ENCODE data around the gene KRTAP19-3. TPM values are rescaled to one million over a fixed set of nuclear protein-coding genes. Genes with fewer than 3 reads are reported as not detected.

The KRTAP19-3 gene
- total and polyA plus RNA-seq, 2 experiments from 2014 or later, result not detected

GRCh38 chr21:30497065-30497464 lies 5.3 kb upstream of the KRTAP19-3 start, which contains the start of gene KRTAP19-4:
Gene KRTAP19-4 (minus strand): TSS chr21:30497165. CDS start chr21:30497110, 55 bp downstream.
- Histone ChIP-seq H3K27me3 (ENCODE audit: insufficient read depth) (no peaks in the 10 kb centered on the region), H2AFZ (no peak within 1 kb of the TSS), H4K20me1 (replicated peaks; ENCODE audit: insufficient read depth) (no peaks in the 10 kb centered on the region; the same call in 1 of the 2 replicates), H3K27ac (ENCODE audit: low read depth) (no peak within 1 kb of the TSS), H3K79me2 (replicated peaks; ENCODE audit: insufficient read depth) (no peaks in the 10 kb centered on the region), H3K4me1 (ENCODE audit: insufficient read depth) (no peaks in the 10 kb centered on the region), H3K4me2 (no peak within 1 kb of the TSS), H3K36me3 (ENCODE audit: insufficient read depth) (no peaks in the 10 kb centered on the region), H3K9me2 (ENCODE audit: insufficient read depth) (no peaks in the 10 kb centered on the region), H3K4me3 (no peak within 1 kb of the TSS), H3F3A (replicated peaks; ENCODE audit: low read depth) (no peaks in the 10 kb centered on the region)
- Mint-ChIP-seq H3K36me3 (ENCODE audit: low read depth) (no peaks in the 10 kb centered on the region), H3K4me3 (no peak within 1 kb of the TSS), H3K27me3 (ENCODE audit: insufficient read depth, low read depth, poor library complexity) (peaks cover 2% of the 10 kb centered on the region), H3K4me1 (no peaks in the 10 kb centered on the region; the same call in 2 of the 3 replicates), H3K9me3 (no peaks in the 10 kb centered on the region), H3K27ac (no peak within 1 kb of the TSS; the same call in 1 of the 2 replicates)
- DNase-seq (ENCODE audit: low spot score) (no peak), ATAC-seq (no peak)
- TF ChIP-seq NANOG (IDR thresholded peaks at IDR 0.05; ENCODE audit: borderline replicate concordance) (no peak), STAT1 (IDR thresholded peaks at IDR 0.05; ENCODE audit: unreplicated experiment) (no peak), ZNF331 (CRISPR knock-in tag; IDR thresholded peaks at IDR 0.05; ENCODE audit: low read depth) (no peak), CTCF (conservative IDR thresholded peaks at IDR 0.05; ENCODE audit: low read depth in 2 of 2) (no peak)

- no peaks in the 10 kb centered on the region for H3K79me2 ChIP-seq (replicated peaks; ENCODE audit: insufficient read depth)
- H3K4me1 Mint-ChIP-seq, result no peaks in the 10 kb centered on the region
- H3K27me3 Mint-ChIP-seq (ENCODE audit: insufficient read depth, low read depth, poor library complexity), result no peaks in the 10 kb centered on the region
- H3K27me3 ChIP-seq (ENCODE audit: insufficient read depth), result no peaks in the 10 kb centered on the region
- DNase-seq (ENCODE audit: low spot score) (no peak), ATAC-seq (no peak)
- no peak within 1 kb of the TSS for H2AFZ ChIP-seq
- no peak within 1 kb of the TSS for H3K4me3 ChIP-seq
- no peak within 1 kb of the TSS for H3K4me3 Mint-ChIP-seq
- H3K27ac ChIP-seq (ENCODE audit: low read depth), result no peak within 1 kb of the TSS
- no peaks in the 10 kb centered on the region for H3K4me1 ChIP-seq (ENCODE audit: insufficient read depth)
- H3K9me3 Mint-ChIP-seq, result peaks cover 42% of the 10 kb centered on the region
- H3F3A ChIP-seq (replicated peaks; ENCODE audit: low read depth), result no peaks in the 10 kb centered on the region
- H3K4me2 ChIP-seq, result no peak within 1 kb of the TSS
- H3K36me3 Mint-ChIP-seq (ENCODE audit: low read depth), result peaks cover 27% of the 10 kb centered on the region; the same call in 2 of the 3 replicates
- H3K27ac Mint-ChIP-seq, result no peak within 1 kb of the TSS
- H4K20me1 ChIP-seq (replicated peaks; ENCODE audit: insufficient read depth), result no peaks in the 10 kb centered on the region
- H3K36me3 ChIP-seq (ENCODE audit: insufficient read depth), result no peaks in the 10 kb centered on the region
- H3K9me2 ChIP-seq (ENCODE audit: insufficient read depth), result no peaks in the 10 kb centered on the region
- TF ChIP-seq ETS1 (IDR thresholded peaks at IDR 0.05) (no peak), POLR2AphosphoS5 (IDR thresholded peaks at IDR 0.05; ENCODE audit: low read depth) (no peak), STAT1 (IDR thresholded peaks at IDR 0.05; ENCODE audit: unreplicated experiment) (no peak), NANOG (IDR thresholded peaks at IDR 0.05; ENCODE audit: borderline replicate concordance) (no peak), EZH2 (IDR thresholded peaks at IDR 0.05; ENCODE audit: low read depth, unreplicated experiment) (no peak), EZH2phosphoT487 (IDR thresholded peaks at IDR 0.05; ENCODE audit: unreplicated experiment) (no peak), REST (IDR thresholded peaks at IDR 0.05; ENCODE audit: unreplicated experiment) (no peak), ZNF114 (CRISPR knock-in tag; IDR thresholded peaks at IDR 0.05) (no peak), JUNB (IDR thresholded peaks at IDR 0.05; ENCODE audit: unreplicated experiment) (no peak), ZNF331 (CRISPR knock-in tag; IDR thresholded peaks at IDR 0.05; ENCODE audit: low read depth) (no peak), CTCF (conservative IDR thresholded peaks at IDR 0.05; ENCODE audit: low read depth in 2 of 2) (no peak)
Observed at GRCh38 chr21:30487336-30487735, 4.5 kb downstream of the KRTAP19-3 start, which contains the start of gene KRTAP19-2. Gene KRTAP19-2 (minus strand): TSS chr21:30487436. CDS start chr21:30487348, 88 bp downstream.
